ENCODE results near the gene SLC22A8.

- TF ChIP-seq CTCF (IDR thresholded peaks at IDR 0.05), result no peak
- no peak for TF ChIP-seq POLR2AphosphoS5 (IDR thresholded peaks at IDR 0.05)
- TF ChIP-seq POLR2A (IDR thresholded peaks at IDR 0.05), result no peak
These were observed 39.5 kb downstream of the SLC22A8 start for GRCh38 chr11:62976109-62976508.

All from gastroesophageal sphincter (tissue), 3 donors.